Muscle layer of colon (tissue), 2 donors: ENCODE results near the gene KRTAP1-5.
"Not testable (repeated sequence)": the region's sequence is repeated elsewhere in the genome, so short reads cannot be mapped to it uniquely, and the experiment has no call there.

ENCODE experiments used
- H3K27ac ChIP-seq: one replicate; pipeline ENCODE4 v1.7.0; 2013; ENCODE audit warnings: low read depth, mild to moderate bottlenecking, low read length, moderate library complexity
- H3K27me3 ChIP-seq, 2 donors: one replicate each; pipeline ENCODE4 v1.7.0; 2013; ENCODE audit warnings: low read length in 2 of 2, mild to moderate bottlenecking in 2 of 2; ENCODE audit not compliant: insufficient read depth in 2 of 2, control insufficient read depth in 1 of 2
- H3K36me3 ChIP-seq: one replicate; pipeline ENCODE4 v1.7.0; 2013; ENCODE audit warnings: mild to moderate bottlenecking, low read length; ENCODE audit not compliant: insufficient read depth
- H3K4me1 ChIP-seq: one replicate; pipeline ENCODE4 v1.7.0; 2013; ENCODE audit warnings: mild to moderate bottlenecking, low read length; ENCODE audit not compliant: insufficient read depth
- H3K4me3 ChIP-seq, 2 donors: one replicate each; pipeline ENCODE4 v1.7.0; 2013; ENCODE audit warnings: low read length in 2 of 2, low read depth in 1 of 2, mild to moderate bottlenecking in 1 of 2, moderate library complexity in 1 of 2
- H3K9ac ChIP-seq: one replicate; pipeline ENCODE4 v1.7.0; 2013; ENCODE audit warnings: low read length
- H3K9me3 ChIP-seq: one replicate; pipeline ENCODE4 v1.7.0; 2013; ENCODE audit warnings: mild to moderate bottlenecking, low read length
- donor health status: abdominal sarcoma.
- donor health status: Adenocarcinoma of cecum.

Gene KRTAP1-5

DNA sequence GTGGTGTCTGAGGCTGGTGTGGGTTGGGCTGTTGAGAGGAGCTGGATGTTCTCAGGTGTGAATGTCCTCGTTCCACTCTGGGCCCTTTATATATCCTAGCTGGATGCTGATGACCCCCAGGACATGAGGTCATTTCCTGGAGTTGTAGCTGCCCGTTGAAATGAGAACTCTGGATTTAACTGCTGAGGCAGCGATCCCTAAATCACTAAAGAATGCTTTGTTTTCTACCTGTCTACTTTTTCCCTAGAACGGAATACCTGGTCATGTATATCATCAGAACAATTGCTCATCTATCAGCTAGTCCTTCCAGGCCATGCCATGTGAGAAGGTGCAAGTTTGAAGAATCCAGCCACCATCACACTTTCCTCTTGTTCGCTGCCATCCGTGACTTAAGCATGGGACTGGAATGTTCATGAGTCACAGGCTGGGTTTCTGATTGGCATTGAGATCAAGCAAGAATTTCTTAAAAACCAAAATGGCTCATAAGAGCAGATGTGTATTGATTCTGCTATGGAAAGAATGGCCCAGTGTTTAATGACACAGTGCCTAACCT is 33.1 kb upstream of the KRTAP1-5 start, which contains the start of gene KRTAP2-3:
KRTAP2-3 (minus strand) TSS at position 63 of the 553 bp plus-strand sequence. CDS start 64 bp downstream, outside the sequence.
- H3K27ac ChIP-seq, result no peak within 1 kb of the TSS
- H3K9me3 ChIP-seq, result no peaks in the 10 kb centered on the region
- no peaks in the 10 kb centered on the region for H3K36me3 ChIP-seq
- H3K9ac ChIP-seq, result no peak within 1 kb of the TSS
- no peaks in the 10 kb centered on the region for H3K4me1 ChIP-seq
- H3K27me3 ChIP-seq, result no peaks in the 10 kb centered on the region
- H3K4me3 ChIP-seq, result no peak within 1 kb of the TSS

DNA sequence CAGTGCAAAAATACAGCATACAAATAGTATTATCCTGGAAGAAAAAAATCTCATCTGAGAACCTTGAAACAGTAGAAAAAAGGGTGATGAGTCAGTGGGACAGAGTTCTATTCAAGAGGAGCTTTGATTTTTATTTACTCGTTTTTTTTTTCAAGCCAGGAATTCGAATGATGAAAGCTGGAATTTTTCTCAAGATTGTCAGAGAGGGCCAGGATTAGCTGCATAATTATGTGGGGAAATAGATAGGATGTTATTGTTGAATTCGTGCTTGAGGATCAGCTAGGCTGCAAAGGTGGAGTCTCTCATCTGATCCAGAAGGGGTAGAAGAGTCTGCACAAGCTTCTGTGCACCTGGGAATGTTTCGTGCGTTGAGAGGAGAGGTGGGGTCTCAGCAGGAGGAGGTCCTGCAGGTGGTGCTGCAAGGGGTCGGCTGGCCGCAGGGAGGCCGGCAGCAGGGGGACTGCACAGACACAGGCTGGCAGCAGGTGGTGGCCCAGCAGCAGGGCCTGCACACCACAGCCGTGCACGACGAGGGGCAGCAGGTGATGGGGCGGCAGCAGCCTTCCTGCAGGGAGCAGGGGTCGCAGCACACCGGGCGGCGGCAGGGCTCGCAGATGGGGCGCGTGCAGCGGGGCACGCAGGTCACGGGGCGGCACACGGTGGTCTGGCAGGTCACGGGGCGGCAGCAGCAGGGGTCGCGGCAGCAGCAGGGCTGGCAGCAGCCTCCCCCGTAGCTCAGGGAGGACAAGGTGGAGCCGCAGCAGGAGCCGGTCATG is 32.5 kb upstream of the KRTAP1-5 start:
- not testable (repeated sequence) for H3K4me3 ChIP-seq, H3K4me1 ChIP-seq

DNA sequence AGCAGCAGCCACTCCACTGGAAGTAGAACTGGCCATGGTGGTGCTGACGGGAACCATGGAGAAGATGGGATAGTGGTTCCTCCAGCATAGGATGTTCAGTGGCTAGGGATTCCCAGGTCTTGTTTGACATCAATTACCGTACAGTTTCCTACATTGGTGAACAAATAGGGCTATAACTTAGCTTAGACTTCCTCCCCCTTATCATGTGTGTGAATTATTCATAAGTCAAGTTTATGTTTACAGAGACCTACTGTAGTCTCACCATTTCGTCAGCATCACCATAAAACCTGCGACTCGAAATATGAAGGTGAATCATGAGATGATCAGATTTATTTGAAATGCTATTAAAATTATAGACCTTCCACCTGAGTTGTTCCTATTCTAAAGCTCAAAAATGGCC is 31.7 kb upstream of the KRTAP1-5 start:
- no peak overlapping the region for H3K4me3 ChIP-seq
- H3K27me3 ChIP-seq, result no peaks in the 10 kb centered on the region
- no peak overlapping the region for H3K9ac ChIP-seq
- H3K36me3 ChIP-seq, result no peaks in the 10 kb centered on the region
- H3K9me3 ChIP-seq, result no peaks in the 10 kb centered on the region
- no peak overlapping the region for H3K27ac ChIP-seq
- H3K4me1 ChIP-seq, result no peaks in the 10 kb centered on the region

More for the DNA sequence above, 32.5 kb upstream of the KRTAP1-5 start:
- not testable (repeated sequence) for H3K9me3 ChIP-seq, H3K27ac ChIP-seq, H3K36me3 ChIP-seq, H3K27me3 ChIP-seq, H3K9ac ChIP-seq

DNA sequence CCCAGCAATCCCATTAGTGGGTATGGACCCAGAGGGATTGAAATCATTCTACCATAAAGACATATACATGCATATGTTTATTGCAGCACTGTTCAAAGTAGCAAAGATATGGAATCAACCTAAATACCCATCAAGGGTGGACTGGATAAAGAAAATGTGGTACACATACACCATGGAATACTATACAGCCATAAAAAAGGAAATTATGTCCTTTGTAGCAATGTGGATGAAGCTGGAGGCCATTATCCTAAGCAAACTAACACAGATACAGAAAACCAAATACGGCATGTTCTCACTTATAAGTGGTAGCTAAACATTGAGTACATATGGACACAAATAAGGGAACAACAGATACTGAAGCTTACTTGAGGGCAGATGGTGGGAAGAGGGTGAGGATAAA is 30.5 kb upstream of the KRTAP1-5 start:
- no peak overlapping the region for H3K27ac ChIP-seq
- H3K9me3 ChIP-seq, result no peaks in the 10 kb centered on the region
- H3K9ac ChIP-seq, result no peak overlapping the region
- H3K4me3 ChIP-seq, result no peak overlapping the region
- H3K36me3 ChIP-seq, result no peaks in the 10 kb centered on the region
- no peaks in the 10 kb centered on the region for H3K4me1 ChIP-seq
- H3K27me3 ChIP-seq, result no peaks in the 10 kb centered on the region

DNA sequence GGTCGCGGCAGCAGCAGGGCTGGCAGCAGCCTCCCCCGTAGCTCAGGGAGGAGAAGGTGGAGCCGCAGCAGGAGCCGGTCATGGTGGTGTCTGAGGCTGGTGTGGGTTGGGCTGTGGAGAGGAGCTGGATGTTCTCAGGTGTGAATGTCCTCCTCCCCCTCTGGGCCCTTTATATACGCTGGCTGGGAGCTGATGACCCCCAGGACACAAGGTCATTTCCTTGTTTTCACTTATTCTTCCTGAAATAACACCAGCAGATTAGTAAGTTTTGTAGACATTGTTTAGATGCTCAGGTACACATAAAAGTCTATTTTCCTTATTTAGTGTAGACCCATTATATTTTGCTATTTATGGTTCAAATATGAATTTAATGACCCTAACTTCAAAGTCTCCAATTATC is 28.1 kb upstream of the KRTAP1-5 start, which contains the start of gene KRTAP2-2:
KRTAP2-2 (minus strand) TSS at position 101 of the 400 bp plus-strand sequence; CDS start at position 82, 19 bp downstream.
- H3K9ac ChIP-seq, H3K27me3 ChIP-seq, H3K27ac ChIP-seq: not testable (repeated sequence)

DNA sequence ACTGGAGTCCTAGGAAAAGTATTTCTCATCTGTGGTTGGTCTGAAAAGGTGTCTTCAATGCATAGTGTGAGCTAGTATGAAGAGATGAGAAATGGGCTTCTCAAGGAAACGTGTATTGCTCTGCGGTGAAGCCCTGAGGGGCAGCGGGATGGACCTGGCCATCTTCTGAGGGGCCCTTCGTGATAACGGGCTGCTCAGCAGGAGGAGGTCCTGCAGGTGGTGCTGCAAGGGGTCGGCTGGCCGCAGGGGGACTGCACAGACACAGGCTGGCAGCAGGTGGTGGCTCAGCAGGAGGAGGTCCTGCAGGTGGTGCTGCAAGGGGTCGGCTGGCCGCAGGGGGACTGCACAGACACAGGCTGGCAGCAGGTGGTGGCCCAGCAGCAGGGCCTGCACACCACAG is 27.5 kb upstream of the KRTAP1-5 start:
- not testable (repeated sequence) for H3K9me3 ChIP-seq, H3K9ac ChIP-seq, H3K36me3 ChIP-seq, H3K27me3 ChIP-seq, H3K4me3 ChIP-seq, H3K4me1 ChIP-seq, H3K27ac ChIP-seq

More for the DNA sequence above, 28.1 kb upstream of the KRTAP1-5 start, which contains the start of gene KRTAP2-2:
- not testable (repeated sequence) for H3K36me3 ChIP-seq, H3K9me3 ChIP-seq, H3K4me1 ChIP-seq, H3K4me3 ChIP-seq

DNA sequence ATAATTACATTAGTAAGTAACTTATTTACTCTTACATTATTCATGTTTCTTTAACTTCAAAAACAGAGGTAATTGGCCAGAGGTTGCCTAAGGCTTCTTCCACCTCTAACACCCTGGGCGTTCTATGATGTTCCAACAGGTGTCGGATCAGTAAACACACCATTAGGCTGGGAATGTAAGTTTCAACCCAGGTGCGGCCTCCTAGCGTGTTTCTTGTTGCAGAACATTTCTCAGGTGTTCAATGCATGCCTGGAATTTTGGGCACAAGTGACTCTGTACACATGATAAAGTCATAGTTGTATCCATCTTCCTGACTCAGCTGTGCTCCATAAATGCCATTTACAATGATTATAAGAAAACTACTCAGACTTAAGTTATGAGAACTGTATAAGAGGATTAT is 27.0 kb upstream of the KRTAP1-5 start:
- no peaks in the 10 kb centered on the region for H3K9me3 ChIP-seq
- H3K4me3 ChIP-seq, result no peak overlapping the region
- H3K9ac ChIP-seq, result no peak overlapping the region
- no peak overlapping the region for H3K27ac ChIP-seq
- H3K4me1 ChIP-seq, result no peaks in the 10 kb centered on the region
- no peaks in the 10 kb centered on the region for H3K27me3 ChIP-seq
- no peaks in the 10 kb centered on the region for H3K36me3 ChIP-seq

DNA sequence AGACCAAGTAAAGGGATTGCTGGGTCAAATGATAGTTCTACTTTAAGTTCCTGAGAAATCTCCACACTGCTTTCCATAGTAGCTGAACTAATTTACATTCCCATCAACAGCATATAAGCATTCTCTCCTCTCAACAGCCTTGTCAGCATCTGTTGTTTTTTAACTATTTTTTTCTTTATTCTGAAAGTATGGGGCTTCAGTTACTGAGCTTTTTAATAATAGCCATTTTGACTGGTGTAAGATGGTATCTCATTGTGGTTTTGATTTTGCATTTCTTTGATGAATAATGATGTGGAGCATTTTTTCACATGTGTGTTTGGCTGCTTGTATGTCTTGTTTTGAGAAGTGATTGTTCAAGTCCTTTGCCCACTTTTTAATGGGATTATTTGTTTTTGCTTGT is 25.6 kb upstream of the KRTAP1-5 start:
- Histone ChIP-seq H3K27ac (no peak overlapping the region), H3K4me3 (no peak overlapping the region), H3K9me3 (no peaks in the 10 kb centered on the region), H3K36me3 (no peaks in the 10 kb centered on the region), H3K4me1 (no peaks in the 10 kb centered on the region), H3K9ac (no peak overlapping the region), H3K27me3 (no peaks in the 10 kb centered on the region)

DNA sequence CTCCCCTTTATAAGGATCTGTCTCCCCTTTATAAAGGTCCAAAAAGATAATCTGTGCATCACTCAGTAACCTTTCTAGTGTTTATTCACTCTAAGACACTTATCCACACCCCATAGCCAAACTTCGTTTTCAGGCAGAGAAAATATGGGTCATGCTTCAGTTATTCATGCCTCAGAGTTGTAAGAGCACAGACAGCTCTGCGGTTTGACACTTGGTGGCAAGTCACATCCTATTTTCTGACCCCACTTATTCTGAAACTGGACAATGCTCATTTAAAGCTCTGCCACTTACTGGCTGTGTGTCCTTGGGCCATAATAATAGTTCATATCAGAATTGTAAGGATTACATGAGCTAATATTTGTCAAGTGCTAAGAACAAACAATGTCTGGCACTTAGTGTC is 22.1 kb upstream of the KRTAP1-5 start:
- H3K36me3 ChIP-seq, result no peaks in the 10 kb centered on the region
- H3K4me3 ChIP-seq, result no peak overlapping the region
- no peaks in the 10 kb centered on the region for H3K9me3 ChIP-seq
- no peaks in the 10 kb centered on the region for H3K4me1 ChIP-seq
- H3K9ac ChIP-seq, result no peak overlapping the region
- no peak overlapping the region for H3K27ac ChIP-seq
- H3K27me3 ChIP-seq, result no peaks in the 10 kb centered on the region

DNA sequence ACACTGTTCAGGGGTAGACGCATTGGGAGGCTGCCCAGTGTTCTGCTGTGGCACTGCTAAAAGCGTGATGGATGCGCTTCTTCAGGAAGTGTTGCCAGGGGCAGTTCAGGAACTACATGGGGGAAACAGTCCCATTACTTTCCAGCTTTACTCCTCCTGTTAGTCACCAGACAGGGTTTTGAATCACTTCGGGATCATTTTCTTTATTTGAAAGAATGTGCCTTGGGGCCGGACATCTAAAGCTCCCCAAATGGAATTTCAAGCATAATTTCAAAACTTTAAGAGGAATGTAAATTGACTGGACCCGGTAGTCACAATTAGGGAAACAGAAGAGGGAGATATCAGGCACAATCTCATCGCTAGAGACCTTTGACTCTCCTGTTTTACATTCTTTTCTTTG is 21.4 kb upstream of the KRTAP1-5 start:
- Histone ChIP-seq H3K36me3 (no peaks in the 10 kb centered on the region), H3K27ac (no peak overlapping the region), H3K9me3 (no peaks in the 10 kb centered on the region), H3K9ac (no peak overlapping the region), H3K27me3 (no peaks in the 10 kb centered on the region), H3K4me1 (no peaks in the 10 kb centered on the region), H3K4me3 (no peak overlapping the region)

DNA sequence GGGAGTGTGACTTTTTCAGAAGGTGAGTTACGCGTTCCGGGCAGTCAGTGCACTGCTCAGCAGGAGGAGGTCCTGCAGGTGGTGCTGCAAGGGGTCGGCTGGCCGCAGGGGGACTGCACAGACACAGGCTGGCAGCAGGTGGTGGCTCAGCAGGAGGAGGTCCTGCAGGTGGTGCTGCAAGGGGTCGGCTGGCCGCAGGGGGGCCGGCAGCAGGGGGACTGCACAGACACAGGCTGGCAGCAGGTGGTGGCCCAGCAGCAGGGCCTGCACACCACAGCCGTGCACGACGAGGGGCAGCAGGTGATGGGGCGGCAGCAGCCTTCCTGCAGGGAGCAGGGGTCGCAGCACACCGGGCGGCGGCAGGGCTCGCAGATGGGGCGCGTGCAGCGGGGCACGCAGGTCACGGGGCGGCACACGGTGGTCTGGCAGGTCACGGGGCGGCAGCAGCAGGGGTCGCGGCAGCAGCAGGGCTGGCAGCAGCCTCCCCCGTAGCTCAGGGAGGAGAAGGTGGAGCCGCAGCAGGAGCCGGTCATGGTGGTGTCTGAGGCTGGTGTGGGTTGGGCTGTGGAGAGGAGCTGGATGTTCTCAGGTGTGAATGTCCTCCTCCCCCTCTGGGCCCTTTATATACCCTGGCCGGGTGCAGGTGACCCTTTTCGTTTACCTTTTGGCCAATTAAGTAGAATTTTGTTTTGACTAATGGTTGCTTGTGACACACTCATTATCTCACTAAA is 19.9 kb upstream of the KRTAP1-5 start, which contains the start of gene KRTAP2-1:
KRTAP2-1 (minus strand) TSS at position 582 of the 731 bp plus-strand sequence; CDS start at position 533, 49 bp downstream.
- not testable (repeated sequence) for H3K9me3 ChIP-seq, H3K9ac ChIP-seq, H3K27ac ChIP-seq, H3K4me1 ChIP-seq, H3K27me3 ChIP-seq, H3K36me3 ChIP-seq, H3K4me3 ChIP-seq
